22Rv1 (cell line): ENCODE measurements around the gene LCA5L.

Experiments used
- H3K27ac ChIP-seq: fragments of 450-650 bp; 2 replicates; pipeline ENCODE4 v1.5.1; 2017
- CTCF ChIP-seq: fragments of 450-650 bp; IDR thresholded peaks from 2 replicates; pipeline ENCODE4 v1.5.1; 2017; ENCODE audit warnings: mild to moderate bottlenecking
- ZFX ChIP-seq: fragments of 450-650 bp; IDR thresholded peaks from 2 replicates; pipeline ENCODE4 v1.6.1; 2017; ENCODE audit warnings: antibody characterized with exemption, borderline replicate concordance

Gene LCA5L

GRCh38 chr21:39397646-39398385 is 47.8 kb downstream of the LCA5L start:
- no peak for TF ChIP-seq ZFX
- H3K27ac ChIP-seq: no peak overlapping the region

GRCh38 chr21:39392981-39393380 is 52.6 kb downstream of the LCA5L start:
- no peak for TF ChIP-seq CTCF
- TF ChIP-seq ZFX: no peak
- no peak overlapping the region for H3K27ac ChIP-seq

GRCh38 chr21:39390212-39390765 is 55.3 kb downstream of the LCA5L start:
- H3K27ac ChIP-seq: no peak overlapping the region
- TF ChIP-seq CTCF: no peak
- no peak for TF ChIP-seq ZFX

- H3K27ac ChIP-seq: peak overlapping the region; percentile 91
- TF ChIP-seq CTCF: peak; percentile 68
- no peak for TF ChIP-seq ZFX
Observed at GRCh38 chr21:39388811-39389155, 56.8 kb downstream of the LCA5L start.

- TF ChIP-seq ZFX: no peak
- peak; percentile 98 for TF ChIP-seq CTCF
- H3K27ac ChIP-seq: peak overlapping the region; percentile 91
Observed at GRCh38 chr21:39388038-39388810, 57.4 kb downstream of the LCA5L start.

GRCh38 chr21:39387461-39388037 is 58.0 kb downstream of the LCA5L start:
- H3K27ac ChIP-seq: peak overlapping the region; percentile 91
- TF ChIP-seq ZFX (no peak), CTCF (no peak)

- H3K27ac ChIP-seq: peak overlapping the region; percentile 91
- no peak for TF ChIP-seq ZFX
- no peak for TF ChIP-seq CTCF
Observed at GRCh38 chr21:39386899-39387298, 58.7 kb downstream of the LCA5L start.
